Astrocyte (in vitro differentiated cells and primary cell): Measurements from ENCODE around the gene PIM3. TPM values are rescaled to one million over a fixed set of nuclear protein-coding genes. Genes with fewer than 3 reads are reported as not detected.

Experiments used
- DNase-seq: peaks from one replicate; pipeline ENCODE4 v3.0.0-alpha.2; 2010; ENCODE audit warnings: low read depth
- FAIRE-seq: peaks from 2 replicates; lab custom pipeline; 2011; peaks lifted over from hg19 to GRCh38; lab: Jason Lieb, UNC
- H2AFZ ChIP-seq: 2 replicates; pipeline ENCODE4 v1.6.0; 2012; ENCODE audit warnings: low read depth, low read length, inconsistent platforms
- H3K27ac ChIP-seq: 2 replicates; pipeline ENCODE4 v1.5.1; 2011; ENCODE audit warnings: low read depth, low read length, inconsistent platforms
- H3K27me3 ChIP-seq: 2 replicates; pipeline ENCODE4 v1.6.0; 2011; ENCODE audit warnings: low read length, inconsistent platforms; ENCODE audit not compliant: insufficient read depth
- H3K36me3 ChIP-seq: 2 replicates; pipeline ENCODE4 v1.5.1; 2011; ENCODE audit warnings: low read length, inconsistent platforms; ENCODE audit not compliant: insufficient read depth
- H3K4me1 ChIP-seq: 2 replicates; pipeline ENCODE4 v1.5.1; 2011; ENCODE audit warnings: low read length, inconsistent platforms; ENCODE audit not compliant: insufficient read depth
- H3K4me2 ChIP-seq: 2 replicates; pipeline ENCODE4 v1.6.0; 2012; ENCODE audit warnings: low read length, inconsistent platforms
- H3K4me3 ChIP-seq: 2 replicates; pipeline ENCODE4 v1.5.1; 2011; ENCODE audit warnings: low read depth, mild to moderate bottlenecking, low read length, inconsistent platforms; ENCODE audit not compliant: insufficient read depth
- H3K79me2 ChIP-seq: 2 replicates; pipeline ENCODE4 v1.6.0; 2012; ENCODE audit warnings: mild to moderate bottlenecking, low read length, inconsistent platforms; ENCODE audit not compliant: insufficient read depth
- H3K9ac ChIP-seq: 2 replicates; pipeline ENCODE4 v1.6.0; 2012; ENCODE audit warnings: mild to moderate bottlenecking, low read length, inconsistent platforms
- H3K9me3 ChIP-seq: 2 replicates; pipeline ENCODE4 v1.5.1; 2012; ENCODE audit warnings: low read depth, mild to moderate bottlenecking, low read length, inconsistent platforms; ENCODE audit not compliant: insufficient read depth
- H4K20me1 ChIP-seq: 2 replicates; pipeline ENCODE4 v1.6.0; 2012; ENCODE audit warnings: low read length, inconsistent platforms; ENCODE audit not compliant: insufficient read depth
- H3K27ac Mint-ChIP-seq: one replicate; pipeline ENCODE4 v1.8.0; 2021; ENCODE audit warnings: mild to moderate bottlenecking, mixed read lengths; ENCODE audit not compliant: unreplicated experiment
- H3K27me3 Mint-ChIP-seq: one replicate; pipeline ENCODE4 v1.8.0; 2021; ENCODE audit warnings: low read depth, mixed read lengths; ENCODE audit not compliant: unreplicated experiment
- H3K36me3 Mint-ChIP-seq: one replicate; pipeline ENCODE4 v1.8.0; 2021; ENCODE audit warnings: low read depth, mixed read lengths; ENCODE audit not compliant: unreplicated experiment
- H3K4me1 Mint-ChIP-seq: one replicate; pipeline ENCODE4 v1.8.0; 2021; ENCODE audit warnings: low read depth, mixed read lengths; ENCODE audit not compliant: unreplicated experiment
- H3K4me3 Mint-ChIP-seq: one replicate; pipeline ENCODE4 v1.8.0; 2021; ENCODE audit warnings: mild to moderate bottlenecking, moderate library complexity, mixed read lengths; ENCODE audit not compliant: unreplicated experiment
- H3K9me3 Mint-ChIP-seq: one replicate; pipeline ENCODE4 v1.8.0; 2021; ENCODE audit warnings: mild to moderate bottlenecking, mixed read lengths; ENCODE audit not compliant: unreplicated experiment
- CTCF ChIP-seq: IDR thresholded peaks from 2 replicates; pipeline ENCODE4 v1.5.1; 2011; ENCODE audit warnings: low read depth, mild to moderate bottlenecking, inconsistent platforms, low read length, moderate library complexity; ENCODE audit not compliant: insufficient read depth
- EZH2 ChIP-seq: IDR thresholded peaks from 2 replicates; pipeline ENCODE4 v1.6.1; 2012; ENCODE audit warnings: mild to moderate bottlenecking, low read length, inconsistent platforms; ENCODE audit not compliant: insufficient read depth
- total RNA-seq: library from RNA; stranded (reverse); gene quantifications from 2 replicates; pipeline ENCODE4 v1.2.1, GENCODE V29; 2021

The PIM3 gene
- total RNA-seq, 1 donor from 2014 or later, result 15.5 TPM

- H3K27ac ChIP-seq, result no peak overlapping the region
- H3K4me2 ChIP-seq, result no peak overlapping the region
- H3K36me3 ChIP-seq, result no peaks in the 10 kb centered on the region
- Mint-ChIP-seq H3K27me3 (peaks cover 3% of the 10 kb centered on the region), H3K27ac (no peak overlapping the region), H3K36me3 (peaks cover under 1% of the 10 kb centered on the region), H3K4me3 (no peak overlapping the region), H3K4me1 (peaks cover under 1% of the 10 kb centered on the region), H3K9me3 (peaks cover 14% of the 10 kb centered on the region)
- TF ChIP-seq EZH2 (no peak), CTCF (no peak)
- H3K9ac ChIP-seq, result no peak overlapping the region
- H3K79me2 ChIP-seq, result no peaks in the 10 kb centered on the region
- H3K4me1 ChIP-seq, result peaks cover 10% of the 10 kb centered on the region
- no peak overlapping the region for H2AFZ ChIP-seq
- no peak overlapping the region for H3K4me3 ChIP-seq
- DNase-seq (peak; percentile 22), FAIRE-seq (no peak)
- H3K9me3 ChIP-seq, result peaks cover 3% of the 10 kb centered on the region
- no peaks in the 10 kb centered on the region for H3K27me3 ChIP-seq
- H4K20me1 ChIP-seq, result no peaks in the 10 kb centered on the region
These were observed 15.2 kb downstream of the PIM3 start for GRCh38 chr22:49975543-49976389.

- no peak overlapping the region for H3K4me3 Mint-ChIP-seq
- H2AFZ ChIP-seq, result no peak overlapping the region
- H4K20me1 ChIP-seq, result no peaks in the 10 kb centered on the region
- no peaks in the 10 kb centered on the region for H3K4me1 Mint-ChIP-seq
- no peak overlapping the region for H3K4me2 ChIP-seq
- no peak for DNase-seq
- H3K9me3 Mint-ChIP-seq, result peaks cover 17% of the 10 kb centered on the region
- H3K4me3 ChIP-seq, result no peak overlapping the region
- TF ChIP-seq CTCF (no peak), EZH2 (no peak)
- no peaks in the 10 kb centered on the region for H3K27me3 ChIP-seq
- no peak for FAIRE-seq
- H3K9ac ChIP-seq, result no peak overlapping the region
- peaks cover 3% of the 10 kb centered on the region for H3K27me3 Mint-ChIP-seq
- H3K36me3 Mint-ChIP-seq, result no peaks in the 10 kb centered on the region
- no peak overlapping the region for H3K27ac ChIP-seq
- peaks cover 2% of the 10 kb centered on the region for H3K4me1 ChIP-seq
- no peaks in the 10 kb centered on the region for H3K36me3 ChIP-seq
- no peak overlapping the region for H3K27ac Mint-ChIP-seq
- no peaks in the 10 kb centered on the region for H3K79me2 ChIP-seq
- H3K9me3 ChIP-seq, result peaks cover 3% of the 10 kb centered on the region
These were observed 16.0 kb downstream of the PIM3 start for GRCh38 chr22:49976439-49977175.
